HG02938 (cell line): ENCODE measurements around the gene WDFY4.

Source experiments
- ATAC-seq: cut with Tn5 transposase; IDR thresholded peaks from one replicate; pipeline ENCODE4 v1.9.1; 2021; ENCODE audit warnings: mild to moderate bottlenecking, moderate library complexity; ENCODE audit not compliant: unreplicated experiment

WDFY4 gene

GRCh38 chr10:48705401-48705938 is 20.8 kb downstream of the WDFY4 start:
- ATAC-seq: no peak

GRCh38 chr10:48707472-48707871 is 22.8 kb downstream of the WDFY4 start:
- no peak for ATAC-seq

DNA sequence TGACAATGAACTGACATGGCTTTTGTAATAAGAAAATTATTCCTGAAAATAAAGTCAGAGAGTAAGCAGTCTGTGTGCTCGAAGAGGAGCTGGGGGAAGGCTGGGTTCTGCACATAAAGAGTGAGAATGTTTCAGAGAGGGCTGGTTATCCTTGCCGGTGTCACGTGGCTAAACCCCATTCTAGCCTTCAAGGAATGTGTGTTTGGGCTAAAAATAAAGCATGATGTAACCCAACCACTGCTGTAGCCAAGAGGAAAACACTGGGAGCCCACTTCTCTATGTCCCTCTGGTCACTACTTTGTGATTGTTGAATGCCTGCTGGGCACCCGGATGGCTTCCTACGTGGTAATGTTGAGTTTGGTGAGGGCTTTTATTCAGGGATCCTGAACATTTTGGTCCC is 23.5 kb downstream of the WDFY4 start:
- no peak for ATAC-seq

GRCh38 chr10:48710647-48711275 is 26.1 kb downstream of the WDFY4 start:
- ATAC-seq: no peak

DNA sequence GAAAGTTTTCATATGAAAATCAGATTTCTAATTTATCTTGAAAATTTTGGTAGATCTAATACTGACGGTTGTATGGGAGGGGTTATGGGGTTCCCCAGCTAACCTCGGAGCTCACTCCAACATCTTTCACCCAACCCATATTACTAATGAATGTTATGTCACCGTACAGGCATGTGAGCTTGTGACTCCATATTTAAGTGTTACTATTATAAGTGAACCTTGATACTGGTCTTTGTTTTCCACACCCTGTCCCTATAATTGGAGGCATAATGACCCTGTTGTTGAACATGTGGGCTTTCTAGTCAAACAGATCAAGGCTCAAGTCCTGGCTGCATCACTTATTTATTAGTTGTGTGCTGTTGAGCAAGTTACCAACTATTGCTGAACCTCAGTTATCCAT is 27.2 kb downstream of the WDFY4 start:
- no peak for ATAC-seq

GRCh38 chr10:48714088-48714487 is 29.4 kb downstream of the WDFY4 start:
- no peak for ATAC-seq

DNA sequence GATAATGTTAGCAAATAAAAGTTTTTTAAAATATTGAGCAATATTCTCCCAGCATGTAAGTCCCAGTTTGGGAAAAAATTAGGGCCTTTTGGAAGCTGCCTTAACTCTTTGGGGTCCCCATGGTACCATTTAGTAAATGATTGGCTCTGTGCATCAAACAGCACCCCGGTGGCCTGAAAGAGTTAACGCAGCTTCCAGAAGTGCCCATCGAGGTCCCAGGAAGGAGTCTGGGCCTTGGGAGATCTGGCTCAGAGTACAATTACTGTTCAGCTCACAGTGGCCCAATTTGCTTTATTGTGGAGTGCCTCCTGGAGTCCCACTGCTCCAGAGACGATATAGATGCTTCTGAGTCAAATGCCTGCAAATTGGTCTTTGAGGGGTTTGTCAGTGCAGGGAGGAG is 31.7 kb downstream of the WDFY4 start:
- no peak for ATAC-seq

DNA sequence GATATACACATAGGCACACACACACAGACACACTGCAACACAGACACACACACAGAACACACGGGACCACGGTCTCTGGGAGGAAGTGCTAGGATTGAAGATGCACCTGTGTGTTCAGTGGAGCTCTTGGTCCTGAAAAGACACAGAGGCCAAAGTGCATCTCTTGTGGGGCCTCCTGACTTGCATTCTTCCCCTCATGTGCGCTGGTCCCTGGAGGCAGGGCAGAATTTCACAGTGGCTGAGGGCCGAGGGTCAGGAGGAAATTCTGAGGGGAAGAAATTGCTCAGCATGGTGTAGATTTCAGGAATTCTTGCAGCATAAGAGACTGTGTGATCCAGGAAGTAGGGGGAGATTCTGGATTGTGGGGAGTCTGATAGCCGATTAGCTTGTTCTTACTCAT is 35.9 kb downstream of the WDFY4 start:
- ATAC-seq: no peak

DNA sequence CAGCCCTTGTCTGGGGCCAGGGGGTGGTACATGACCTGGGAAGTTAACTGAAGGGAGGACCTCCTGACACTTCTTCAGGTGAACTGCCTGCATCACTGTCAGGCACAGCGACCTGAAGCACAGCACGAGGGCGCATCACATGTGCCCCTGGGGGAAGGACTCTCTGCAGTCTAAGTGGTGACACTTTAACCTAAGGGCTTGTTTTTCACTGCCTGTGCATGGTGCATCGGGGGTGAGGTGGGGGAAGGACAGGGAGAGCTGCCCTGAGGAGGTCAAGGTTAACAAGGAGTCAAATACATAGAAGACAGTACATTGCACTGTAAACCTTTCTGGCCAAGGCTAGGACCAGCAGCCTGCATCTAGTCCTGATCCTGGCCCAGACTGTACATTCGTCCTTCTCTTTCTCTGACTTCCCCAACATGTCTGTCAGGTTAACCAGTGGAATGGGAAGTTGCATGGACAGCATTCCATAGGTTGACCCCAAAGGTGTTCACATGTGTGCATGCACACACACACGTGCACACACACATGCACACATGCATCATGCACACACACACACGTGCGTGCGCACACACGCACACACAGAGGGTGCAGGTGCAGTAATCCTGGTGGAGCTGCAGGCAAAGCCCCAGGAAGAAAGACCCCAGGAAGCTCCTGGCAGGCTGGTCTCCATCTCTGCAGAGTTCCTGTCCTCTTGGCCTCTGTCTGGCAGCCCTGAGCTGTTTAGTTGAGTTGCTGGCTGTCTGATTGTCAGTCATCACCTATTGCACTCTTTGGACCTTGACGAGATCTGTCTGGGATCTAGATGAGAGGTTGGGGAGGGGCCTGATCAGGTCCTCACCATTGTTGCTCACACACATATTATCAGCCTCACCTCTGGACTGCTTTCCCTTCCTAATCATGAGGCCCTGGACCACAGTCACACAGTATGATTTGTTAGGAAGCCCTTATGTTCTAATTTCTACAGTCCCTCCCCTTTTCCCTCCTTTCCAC is 37.8 kb downstream of the WDFY4 start:
- ATAC-seq: no peak

DNA sequence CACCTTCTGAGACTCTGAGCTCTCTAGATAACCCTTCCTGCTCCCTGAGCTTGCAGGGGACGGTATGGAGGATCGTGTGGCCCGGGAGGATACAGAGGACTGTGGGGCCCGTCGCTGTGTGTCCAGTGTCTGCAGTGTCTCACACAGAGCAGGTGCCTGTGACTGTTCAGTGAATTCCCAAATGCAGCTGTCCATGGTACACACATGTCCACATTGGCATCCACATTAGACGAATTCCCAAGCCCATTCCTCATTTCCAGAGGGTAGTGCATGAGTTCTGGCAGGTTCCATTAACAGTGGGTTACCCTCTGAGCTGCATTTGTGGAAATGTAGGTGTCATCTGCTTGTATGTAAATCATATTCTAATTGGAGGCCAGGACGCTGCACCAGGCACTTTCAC is 39.5 kb downstream of the WDFY4 start:
- ATAC-seq: no peak

DNA sequence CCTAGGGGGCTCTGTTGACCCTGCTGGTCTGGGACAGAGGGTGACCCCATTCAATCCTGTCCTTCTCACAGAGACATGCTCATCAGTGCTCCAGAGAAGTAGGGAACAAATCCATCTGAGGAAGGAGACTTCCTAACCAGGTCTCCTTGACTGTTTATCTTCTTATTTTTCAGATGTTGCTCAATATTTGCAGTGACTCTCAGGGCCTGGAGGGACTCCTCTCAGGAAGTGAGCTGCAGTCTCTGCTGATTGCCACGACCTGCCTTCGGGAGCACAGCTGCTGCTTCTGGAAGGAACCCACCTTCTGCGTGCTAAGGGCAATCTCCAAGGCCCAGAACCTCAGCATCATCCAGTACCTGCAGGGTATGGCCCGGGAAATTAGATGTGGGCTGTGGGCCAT is 41.0 kb downstream of the WDFY4 start:
- no peak for ATAC-seq

DNA sequence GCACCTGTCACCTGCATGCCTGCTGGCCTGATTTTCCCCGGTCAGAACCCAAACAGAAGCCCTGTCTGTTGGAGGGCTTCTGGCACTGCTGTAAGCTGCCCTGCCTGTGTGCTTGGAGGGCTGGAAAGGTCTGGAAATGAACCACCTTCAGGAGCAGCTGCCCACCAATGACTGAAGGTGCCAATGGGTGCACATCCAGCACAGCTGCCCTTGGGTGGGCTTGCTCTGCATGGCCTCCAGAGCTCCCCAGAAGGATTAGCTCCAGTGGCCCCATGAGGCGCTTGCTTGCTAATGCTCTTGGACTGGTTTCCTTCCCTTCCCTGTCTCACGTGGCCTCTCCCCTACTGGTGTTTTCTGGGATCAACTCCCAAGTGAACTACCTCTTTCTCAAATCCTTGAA is 43.2 kb downstream of the WDFY4 start:
- no peak for ATAC-seq

DNA sequence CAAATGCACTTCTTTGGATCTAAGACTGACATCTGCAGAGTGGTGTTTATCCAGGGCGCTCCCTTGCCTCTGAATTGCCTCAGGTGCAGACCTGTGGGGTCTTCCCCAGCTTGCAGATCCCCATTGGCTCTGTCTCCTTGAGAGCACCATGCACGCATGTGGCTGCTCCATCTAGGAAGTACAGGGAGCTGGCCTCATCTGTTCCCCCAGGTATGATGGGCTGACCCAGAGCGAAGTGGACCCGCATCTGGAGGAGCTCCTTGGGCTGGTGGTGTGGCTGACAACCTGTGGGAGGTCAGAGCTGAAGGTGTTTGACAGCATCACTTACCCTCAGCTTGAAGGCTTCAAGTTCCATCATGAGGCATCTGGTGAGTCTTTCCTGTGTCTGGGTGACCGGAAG is 44.5 kb downstream of the WDFY4 start:
- no peak for ATAC-seq

DNA sequence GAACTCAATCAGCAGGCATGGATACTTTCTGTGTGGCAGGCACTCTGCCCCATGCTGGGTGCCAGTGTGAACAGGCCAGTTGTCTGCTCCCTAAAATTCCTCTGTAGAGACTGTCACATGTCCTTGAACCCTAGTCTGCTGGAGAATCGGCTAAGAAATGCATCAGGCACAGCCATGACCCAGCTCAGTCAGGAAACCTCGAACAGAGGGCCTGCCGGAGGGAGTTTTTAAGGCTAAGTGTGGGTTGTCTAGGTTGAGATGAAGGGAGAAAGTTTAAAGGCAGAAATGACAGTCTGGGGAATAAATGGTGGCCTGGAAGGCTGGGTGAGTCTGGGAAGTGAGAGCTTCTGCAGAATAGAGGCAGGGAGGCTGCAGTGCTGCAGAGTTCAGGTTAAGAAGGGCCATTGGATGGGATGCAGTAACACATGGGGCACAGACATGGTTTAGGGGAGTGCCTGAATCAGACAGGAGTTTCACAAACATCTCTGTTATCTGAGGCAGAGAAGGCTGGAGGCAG is 45.3 kb downstream of the WDFY4 start:
- no peak for ATAC-seq

DNA sequence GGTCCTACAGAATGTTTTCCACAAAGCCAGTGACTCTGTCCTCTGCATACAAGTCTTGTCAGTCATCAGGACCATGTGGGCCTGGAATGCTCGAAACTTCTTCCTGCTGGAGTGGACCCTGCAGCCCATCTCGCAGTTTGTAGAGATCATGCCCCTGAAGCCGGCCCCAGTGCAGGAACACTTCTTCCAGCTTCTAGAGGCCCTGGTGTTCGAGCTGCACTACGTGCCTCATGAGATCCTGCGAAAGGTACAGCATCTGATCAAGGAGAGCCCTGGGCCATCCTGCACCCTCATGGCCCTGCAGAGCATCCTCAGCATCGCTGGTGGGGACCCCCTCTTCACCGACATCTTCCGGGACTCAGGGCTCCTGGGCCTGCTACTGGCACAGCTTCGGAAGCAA is 46.5 kb downstream of the WDFY4 start:
- ATAC-seq: no peak

DNA sequence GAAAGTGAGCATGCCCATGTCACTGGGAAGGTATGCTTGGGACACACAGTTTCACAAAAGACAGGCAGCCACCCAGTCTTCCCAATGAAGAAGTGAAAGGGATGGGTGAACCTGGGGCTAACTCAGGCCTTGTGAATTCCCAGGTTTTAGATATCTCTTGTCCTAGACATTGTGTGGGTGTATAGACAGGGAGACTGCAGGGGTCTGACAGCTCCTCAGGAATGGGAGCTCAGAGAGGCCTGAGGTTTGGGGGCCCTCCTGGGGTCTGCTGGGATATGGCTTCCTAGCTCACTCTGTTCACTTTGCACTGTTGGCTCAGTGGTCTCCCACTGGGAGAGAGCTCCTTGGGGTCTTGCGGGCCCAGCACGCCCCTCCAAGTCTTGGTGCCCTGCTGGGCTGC is 47.0 kb downstream of the WDFY4 start:
- ATAC-seq: no peak

- ATAC-seq: no peak
Observed at GRCh38 chr10:48733329-48733728, 48.7 kb downstream of the WDFY4 start.

DNA sequence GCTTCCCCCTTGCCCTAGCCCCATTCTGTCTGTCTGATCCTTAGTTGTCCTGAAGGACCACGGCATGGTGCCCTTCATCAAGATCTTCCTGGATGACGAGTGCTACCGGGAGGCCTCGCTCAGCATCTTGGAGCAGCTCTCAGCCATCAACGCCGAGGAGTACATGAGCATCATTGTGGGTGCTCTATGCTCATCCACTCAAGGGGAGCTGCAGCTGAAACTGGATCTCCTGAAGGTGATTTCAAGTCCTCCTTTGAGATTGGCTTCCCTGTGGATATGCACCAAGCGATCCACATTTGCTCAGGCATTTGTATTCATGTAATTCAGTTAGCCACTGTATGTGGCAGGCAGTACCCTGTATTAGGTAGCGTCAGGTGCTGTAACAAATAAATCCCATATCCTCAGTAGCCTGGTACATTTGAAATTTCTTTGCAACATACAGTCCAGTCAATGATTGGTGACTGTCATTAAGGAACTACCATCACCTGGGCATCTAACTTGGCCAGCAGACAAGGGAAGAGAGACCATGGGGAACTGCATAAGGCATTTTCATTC is 51.2 kb downstream of the WDFY4 start:
- ATAC-seq: no peak

DNA sequence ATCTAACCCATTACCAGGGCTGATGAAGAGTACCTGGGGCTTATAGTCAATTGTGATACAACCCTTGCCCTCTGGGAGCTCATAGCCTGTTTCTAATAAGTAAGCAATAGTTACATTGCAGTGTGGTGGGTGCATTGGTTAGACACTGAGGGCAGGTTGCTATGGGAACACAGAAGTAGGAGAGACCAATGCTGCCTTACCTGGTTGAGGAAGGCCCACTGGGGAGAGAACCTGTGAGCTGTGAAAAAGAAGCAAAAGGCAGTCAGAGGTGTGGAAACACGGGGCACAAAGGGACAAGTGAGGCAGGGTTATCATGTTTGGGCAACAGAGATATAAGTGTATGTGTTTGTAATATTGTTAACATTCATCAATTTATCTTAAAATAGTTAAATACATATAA is 51.9 kb downstream of the WDFY4 start:
- ATAC-seq: no peak

DNA sequence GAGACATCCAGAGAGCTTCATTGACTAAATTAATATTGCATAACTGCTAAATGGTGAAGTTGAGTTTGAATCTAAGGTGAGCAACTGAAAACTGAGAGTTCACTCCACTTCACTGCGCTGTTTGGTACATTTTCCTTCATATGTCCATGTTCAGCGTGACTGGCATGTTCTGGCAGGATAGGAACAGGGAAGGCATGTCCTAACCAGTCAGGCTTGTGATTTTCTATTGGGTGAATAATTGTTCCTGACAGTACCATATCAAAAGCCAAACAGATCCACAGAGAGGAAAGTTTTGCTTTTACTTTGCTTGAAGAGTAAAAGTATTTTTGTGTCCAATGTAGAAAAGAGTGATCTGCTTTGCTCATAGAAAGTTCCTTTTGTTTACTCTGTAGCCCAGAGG is 53.2 kb downstream of the WDFY4 start:
- no peak for ATAC-seq

DNA sequence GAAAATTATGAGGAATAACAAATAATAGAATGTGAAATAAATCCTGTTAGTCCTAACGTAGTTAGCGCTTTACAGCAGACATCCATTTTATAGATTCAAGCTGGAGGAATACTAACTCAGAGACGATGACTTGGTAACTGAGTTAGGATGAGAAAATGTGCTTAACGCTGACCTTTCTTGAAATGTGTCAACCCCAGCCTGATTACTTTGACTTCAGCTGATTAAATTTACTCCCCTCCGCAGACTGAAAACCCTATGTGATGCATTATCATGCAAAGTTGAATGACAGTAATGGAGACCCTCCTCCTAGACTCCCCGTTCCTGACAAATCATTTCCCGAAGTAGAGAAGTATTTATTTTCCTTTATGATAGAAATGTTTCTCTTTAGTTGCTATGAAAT is 54.5 kb downstream of the WDFY4 start:
- ATAC-seq: no peak
